Spinal cord (tissue), 10 donors: ENCODE measurements around the gene ANKRD55. TPM values are rescaled to one million over a fixed set of nuclear protein-coding genes. Genes with fewer than 3 reads are reported as not detected.

ENCODE experiments used
- DNase-seq, 6 donors: peaks; one replicate each; pipeline versions ENCODE4 v3.0.0 to v3.0.0-alpha.2; 2013 to 2015; ENCODE audit warnings: low spot score in 6 of 6, low read depth in 4 of 6
- H3K27ac ChIP-seq: one replicate; pipeline ENCODE4 v1.5.1; 2013; ENCODE audit warnings: low read depth, low read length, control low read depth
- H3K27me3 ChIP-seq: one replicate; pipeline ENCODE4 v1.6.1; 2013; ENCODE audit warnings: low read length; ENCODE audit not compliant: control insufficient read depth, insufficient read depth
- H3K36me3 ChIP-seq: one replicate; pipeline ENCODE4 v1.6.1; 2013; ENCODE audit warnings: low read length; ENCODE audit not compliant: control insufficient read depth, insufficient read depth
- H3K4me1 ChIP-seq: one replicate; pipeline ENCODE4 v1.6.1; 2013; ENCODE audit warnings: low read length; ENCODE audit not compliant: control insufficient read depth, insufficient read depth
- H3K4me3 ChIP-seq: one replicate; pipeline ENCODE4 v1.5.1; 2013; ENCODE audit warnings: low read depth, low read length, control low read depth
- H3K9me3 ChIP-seq: one replicate; pipeline ENCODE4 v1.6.1; 2013; ENCODE audit warnings: low read length; ENCODE audit not compliant: control insufficient read depth, insufficient read depth
- WGBS: methylation state at CpG from one replicate; pipeline ENCODE4 v1.1.5; 2013; ENCODE audit warnings: missing lambda C conversion rate; ENCODE audit not compliant: insufficient coverage; 5-methylcytosine and 5-hydroxymethylcytosine counted together
- polyA plus RNA-seq, 2 donors: library from polyadenylated mRNA; unstranded; fragments of 120-200 nt; gene quantifications; one replicate each; pipeline ENCODE4 v1.2.1, GENCODE V29; 2013; ENCODE audit not compliant: insufficient read length in 2 of 2
- total RNA-seq, 2 donors: library from RNA; depleted of rRNA in 1 of 2; stranded (reverse); fragments of 120-200 nt in 1 of 2; fragments of >200 nt in 1 of 2; gene quantifications; one replicate each; pipeline versions ENCODE4 v1.2.3 to v1.2.4, GENCODE V29; 2013 to 2014
- donor health status: healthy.

ANKRD55 gene
- total and polyA plus RNA-seq, 4 donors, result 3.9 to 14.0 (median 11.3) TPM

DNA sequence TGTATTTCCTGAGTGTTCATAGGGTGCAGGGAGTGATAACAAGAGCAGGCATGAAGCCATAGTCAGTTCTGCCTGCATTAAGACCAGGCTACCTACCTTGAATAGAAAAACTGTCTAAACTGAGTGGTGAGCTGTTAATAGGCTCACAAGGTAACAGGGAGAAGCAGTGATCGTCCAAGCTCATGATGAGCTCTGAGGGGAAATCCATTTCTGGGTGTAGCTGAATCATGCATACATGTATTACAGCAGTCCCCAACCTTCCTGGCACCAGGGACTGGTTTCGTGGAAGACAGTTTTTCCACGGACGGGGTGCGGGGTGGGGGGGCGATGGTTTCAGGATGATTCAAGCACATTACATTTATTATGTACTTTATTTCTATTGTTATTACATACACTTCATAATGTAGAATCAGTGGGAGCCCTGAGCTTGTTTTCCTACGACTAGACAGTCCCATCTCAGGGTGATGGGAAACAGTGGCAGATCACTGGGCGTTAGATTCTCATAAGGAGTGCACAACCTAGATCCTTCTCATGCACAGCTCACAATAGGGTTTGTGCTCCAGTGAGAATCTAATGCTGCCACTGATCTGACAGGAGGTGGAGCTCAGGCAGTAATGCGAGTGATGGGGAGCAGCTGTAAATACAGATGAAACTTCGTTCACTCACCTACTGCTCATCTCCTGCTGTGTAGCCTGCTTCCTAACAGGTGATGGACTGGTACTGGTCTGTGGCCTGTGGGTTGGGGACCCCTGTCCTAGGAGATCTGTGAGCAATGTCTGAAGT, 138.4 kb downstream of the ANKRD55 start:
- 100% methylated on average over 2 of the region's 10 CpGs for WGBS
- H3K4me1 ChIP-seq, result no peaks in the 10 kb centered on the region
- H3K9me3 ChIP-seq, result no peaks in the 10 kb centered on the region
- H3K27me3 ChIP-seq, result no peaks in the 10 kb centered on the region
- no peak for DNase-seq
- H3K36me3 ChIP-seq, result no peaks in the 10 kb centered on the region
- no peak overlapping the region for H3K4me3 ChIP-seq
- no peak overlapping the region for H3K27ac ChIP-seq

DNA sequence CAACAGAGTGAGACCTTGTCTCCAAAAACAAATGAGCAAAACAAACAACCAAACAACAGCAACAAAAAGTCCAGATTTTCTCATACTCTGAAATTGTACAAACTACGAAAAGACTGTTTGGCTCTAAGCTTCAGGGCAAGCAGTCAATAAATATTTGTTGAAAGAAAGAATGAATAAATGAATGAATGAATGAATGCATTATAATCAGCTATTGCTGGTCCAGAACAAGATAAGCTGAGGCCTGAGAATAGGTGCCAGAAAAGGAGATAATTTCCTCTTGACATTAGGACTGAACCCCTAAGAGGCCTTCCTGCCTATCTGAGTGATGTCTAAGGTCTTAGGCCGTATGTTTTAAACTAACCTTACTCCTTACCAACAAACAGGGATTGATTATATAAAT, 139.2 kb downstream of the ANKRD55 start:
- no peaks in the 10 kb centered on the region for H3K4me1 ChIP-seq
- no peak overlapping the region for H3K27ac ChIP-seq
- H3K4me3 ChIP-seq, result no peak overlapping the region
- H3K36me3 ChIP-seq, result no peaks in the 10 kb centered on the region
- no peaks in the 10 kb centered on the region for H3K9me3 ChIP-seq
- no peak for DNase-seq
- WGBS, result no CpG with 5 or more reads among the region's 2 CpGs
- H3K27me3 ChIP-seq, result no peaks in the 10 kb centered on the region

DNA sequence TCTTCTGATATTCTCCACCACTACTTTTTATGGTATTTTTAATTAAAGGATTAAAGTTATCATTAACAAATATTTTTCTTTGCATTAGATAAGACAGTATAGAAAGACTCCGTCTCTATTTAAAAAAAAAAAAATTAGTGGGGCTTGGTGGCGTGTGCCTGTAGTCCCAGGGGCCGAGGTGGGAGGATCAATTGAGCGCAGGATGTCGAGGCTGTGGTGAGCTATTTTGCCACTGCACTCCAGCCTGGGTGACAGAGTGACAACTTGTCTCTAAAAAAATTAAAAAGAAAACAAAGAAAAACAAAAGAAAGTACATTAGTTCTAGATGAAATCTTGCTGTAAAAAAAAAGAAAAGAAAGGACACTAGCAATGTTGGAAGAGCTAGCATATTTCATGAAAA, 141.0 kb downstream of the ANKRD55 start:
- DNase-seq, result no peak
- WGBS, result no CpG with 5 or more reads among the region's 5 CpGs
- no peak overlapping the region for H3K27ac ChIP-seq

DNA sequence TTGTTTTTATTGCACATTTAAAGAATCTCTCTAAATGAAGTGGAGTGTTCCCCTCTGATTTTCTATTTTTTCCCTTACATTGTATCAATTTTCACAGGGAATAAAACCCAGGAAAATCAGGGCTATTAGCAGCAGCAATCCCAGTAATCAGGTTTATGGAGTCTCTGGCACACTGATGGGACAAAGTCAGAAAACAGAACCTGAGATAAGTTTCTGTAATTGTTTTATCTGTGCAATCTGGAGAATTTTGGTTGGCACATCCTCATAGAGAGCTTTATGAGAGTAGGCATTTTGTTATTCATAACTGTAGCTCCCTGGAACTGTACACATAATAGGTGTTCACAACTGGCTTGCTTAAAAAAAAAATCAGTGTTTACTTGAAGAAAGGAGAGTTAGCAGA, 141.5 kb downstream of the ANKRD55 start:
- DNase-seq, result no peak
- Histone ChIP-seq H3K9me3 (no peaks in the 10 kb centered on the region), H3K27me3 (no peaks in the 10 kb centered on the region), H3K4me1 (no peaks in the 10 kb centered on the region), H3K4me3 (no peak overlapping the region), H3K36me3 (no peaks in the 10 kb centered on the region), H3K27ac (no peak overlapping the region)

More for the DNA sequence above, 141.0 kb downstream of the ANKRD55 start:
- Histone ChIP-seq H3K36me3 (no peaks in the 10 kb centered on the region), H3K4me3 (no peak overlapping the region), H3K4me1 (no peaks in the 10 kb centered on the region), H3K27me3 (no peaks in the 10 kb centered on the region), H3K9me3 (no peaks in the 10 kb centered on the region)

DNA sequence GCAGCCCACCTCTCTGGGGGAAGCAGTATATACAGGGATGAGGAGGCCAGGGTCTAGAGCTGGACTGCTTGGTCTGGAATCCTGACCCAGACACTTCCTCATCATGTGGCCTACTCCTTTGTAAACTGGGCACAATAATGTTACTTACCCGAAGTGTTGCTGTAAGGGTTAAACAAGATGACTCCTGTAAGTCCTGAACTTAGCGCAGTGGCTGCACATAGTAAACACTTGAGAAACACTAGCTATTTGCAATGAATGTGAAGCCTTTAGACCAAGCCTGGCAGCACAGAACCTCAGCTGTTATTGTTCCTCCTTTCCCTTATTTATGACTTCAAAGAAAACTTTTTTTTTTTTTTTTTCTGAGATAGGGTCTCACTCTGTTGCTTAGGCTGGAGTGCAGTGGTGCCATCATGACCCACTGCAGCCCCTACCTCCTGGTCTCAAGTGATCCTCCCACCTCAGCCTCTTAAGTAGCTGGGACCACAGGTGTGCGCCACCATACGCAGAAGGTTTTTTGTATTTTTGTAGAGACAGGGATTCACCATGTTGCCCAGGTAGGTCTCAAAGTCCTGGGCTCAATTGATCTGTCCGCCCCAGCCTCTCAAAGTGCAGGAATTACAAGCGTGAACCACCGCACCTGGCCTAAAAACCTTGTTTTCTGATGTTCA, 142.2 kb downstream of the ANKRD55 start:
- Histone ChIP-seq H3K4me3 (no peak overlapping the region), H3K36me3 (no peaks in the 10 kb centered on the region), H3K4me1 (no peaks in the 10 kb centered on the region), H3K27me3 (no peaks in the 10 kb centered on the region), H3K27ac (no peak overlapping the region), H3K9me3 (no peaks in the 10 kb centered on the region)
- no peak for DNase-seq
- 98% methylated on average over 5 of the region's 7 CpGs for WGBS

DNA sequence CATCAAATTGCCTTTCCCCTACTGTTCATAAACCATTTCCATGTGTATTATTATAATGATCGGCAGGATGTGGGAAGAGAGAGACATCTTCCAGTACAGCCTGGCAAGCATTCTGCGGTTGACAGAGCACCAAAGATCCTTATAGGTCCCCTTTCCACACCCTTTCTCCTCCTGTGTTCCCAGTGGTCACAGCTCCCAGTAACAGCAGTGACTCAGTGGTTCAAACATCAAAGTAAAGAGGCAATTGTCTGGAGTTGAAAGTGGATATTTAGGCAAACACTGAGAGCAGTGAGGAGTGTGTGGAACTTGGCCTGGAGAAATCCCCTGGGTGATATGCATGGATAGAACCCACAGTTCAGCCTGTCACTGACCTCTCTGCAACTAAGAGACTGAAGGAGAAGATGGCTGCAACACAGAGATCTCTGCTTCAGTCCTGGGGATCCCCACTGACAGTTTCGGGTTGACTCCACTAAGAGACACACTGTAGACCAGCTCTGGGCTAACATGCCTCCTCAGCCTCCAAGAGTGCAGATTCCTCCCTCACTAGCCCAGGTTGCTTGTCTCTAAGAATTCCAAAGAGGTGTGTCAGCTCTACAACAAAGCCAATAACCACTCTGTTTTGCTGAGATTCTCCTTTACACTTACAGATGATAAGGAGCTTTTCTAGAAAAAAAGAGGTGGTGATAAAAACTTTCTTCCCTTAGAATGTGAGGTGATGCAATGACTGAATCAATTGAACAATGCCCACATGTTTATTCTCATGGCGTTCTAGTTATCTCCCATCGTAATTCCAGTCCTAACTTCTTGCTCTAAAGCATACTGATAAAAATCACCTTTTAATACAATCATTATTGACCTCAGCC, 143.9 kb downstream of the ANKRD55 start:
- Histone ChIP-seq H3K36me3 (no peaks in the 10 kb centered on the region), H3K4me3 (no peak overlapping the region), H3K27ac (no peak overlapping the region), H3K9me3 (no peaks in the 10 kb centered on the region), H3K27me3 (no peaks in the 10 kb centered on the region), H3K4me1 (no peaks in the 10 kb centered on the region)
- DNase-seq, result peak in 1 of 6 donors; percentile 18
- 100% methylated on average over 1 of the region's 5 CpGs for WGBS

DNA sequence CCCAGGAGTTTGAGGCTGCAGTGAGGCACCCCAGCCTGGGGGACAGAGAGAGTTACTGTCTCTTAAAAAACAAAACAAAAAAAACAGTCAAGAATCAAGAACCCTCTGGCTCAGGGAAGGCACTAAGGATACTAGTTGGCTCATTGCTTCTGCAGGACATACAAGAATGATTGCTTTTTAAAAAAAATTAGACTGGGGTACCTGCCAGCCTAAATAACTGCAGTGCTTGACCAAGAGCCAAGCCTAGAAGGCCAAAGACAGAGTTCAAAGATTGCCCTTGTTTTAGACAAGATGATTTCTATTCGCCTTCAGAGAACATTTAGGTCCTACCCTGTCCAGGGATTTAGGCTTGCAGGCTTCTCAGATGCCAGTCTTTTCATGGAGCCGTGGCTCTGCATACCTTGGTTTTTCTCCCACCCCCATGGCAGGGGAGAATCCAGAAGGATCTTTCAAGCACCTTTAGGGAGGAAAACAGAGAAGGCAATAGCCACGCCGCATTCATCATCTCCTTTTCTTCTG, 144.6 kb downstream of the ANKRD55 start:
- peak in 1 of 6 donors; percentile 33 for DNase-seq
- no peaks in the 10 kb centered on the region for H3K27me3 ChIP-seq
- no peaks in the 10 kb centered on the region for H3K9me3 ChIP-seq
- no peak overlapping the region for H3K27ac ChIP-seq
- no peaks in the 10 kb centered on the region for H3K4me1 ChIP-seq
- H3K4me3 ChIP-seq, result no peak overlapping the region
- 58% methylated on average over 2 of the region's 4 CpGs for WGBS
- no peaks in the 10 kb centered on the region for H3K36me3 ChIP-seq

DNA sequence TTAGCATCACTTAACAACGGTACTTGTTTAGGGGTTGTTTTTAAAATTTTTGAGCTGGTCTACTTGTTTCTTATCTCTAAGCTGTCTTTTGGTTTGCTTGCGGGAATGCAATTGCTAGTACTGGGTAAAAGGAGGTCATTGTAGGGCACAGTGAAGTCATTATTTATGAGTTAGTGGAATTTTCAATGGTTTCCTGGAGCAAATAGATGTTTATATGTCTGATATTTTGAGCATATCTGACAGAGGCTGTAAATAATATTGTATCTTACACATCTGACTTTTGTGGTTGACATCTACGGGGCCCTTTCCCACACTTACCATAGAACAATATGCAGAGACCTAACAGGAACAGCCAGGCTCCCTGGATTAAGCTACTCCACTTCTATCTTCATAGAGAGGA, 147.9 kb downstream of the ANKRD55 start:
- H3K36me3 ChIP-seq, result no peaks in the 10 kb centered on the region
- 60% methylated on average over 1 of the region's 3 CpGs for WGBS
- no peaks in the 10 kb centered on the region for H3K27me3 ChIP-seq
- H3K4me3 ChIP-seq, result no peak overlapping the region
- no peak for DNase-seq
- no peaks in the 10 kb centered on the region for H3K9me3 ChIP-seq
- H3K4me1 ChIP-seq, result no peaks in the 10 kb centered on the region
- no peak overlapping the region for H3K27ac ChIP-seq

DNA sequence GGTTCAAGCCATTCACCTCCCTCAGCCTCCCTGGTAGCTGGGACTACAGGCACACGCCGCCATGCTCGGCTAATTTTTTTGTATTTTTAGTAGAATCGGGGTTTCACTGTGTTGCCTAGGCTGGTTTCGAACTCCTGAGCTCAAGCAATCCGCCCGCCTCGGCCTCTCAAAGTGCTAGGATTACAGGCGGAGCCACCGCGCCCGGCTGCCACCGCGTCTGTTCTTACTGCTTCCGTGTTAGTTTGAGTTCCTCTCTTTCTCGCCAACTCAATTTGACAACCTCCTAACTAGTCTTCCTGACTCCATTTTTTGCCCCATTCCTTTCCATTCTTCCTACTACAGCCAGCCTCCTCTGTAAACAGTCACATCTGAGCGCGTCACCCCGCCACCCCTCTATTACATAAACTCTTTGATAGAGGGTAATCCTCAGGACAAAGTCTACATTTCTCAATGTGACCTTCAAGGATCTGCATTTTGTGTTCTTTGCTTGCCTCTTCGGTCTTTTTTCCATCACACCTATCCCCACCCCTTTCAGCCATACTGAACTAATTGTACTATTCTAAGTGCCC, 149.8 kb downstream of the ANKRD55 start:
- Histone ChIP-seq H3K4me1 (no peaks in the 10 kb centered on the region), H3K27ac (no peak overlapping the region), H3K4me3 (no peak overlapping the region), H3K27me3 (no peaks in the 10 kb centered on the region), H3K36me3 (no peaks in the 10 kb centered on the region), H3K9me3 (no peaks in the 10 kb centered on the region)
- WGBS, result 95% methylated on average over 18 of the region's 20 CpGs
- no peak for DNase-seq
